IMR-90 (cell line): Measurements from ENCODE around the gene SNX5. TPM values are rescaled to one million over a fixed set of nuclear protein-coding genes. Genes with fewer than 3 reads are reported as not detected.

Source experiments
- ATAC-seq: fragments of 200-7000 bp; cut with Tn5 transposase; 2 replicates; pipeline ENCODE4 v1.9.1; 2020; ENCODE audit warnings: low read depth, mild to moderate bottlenecking, moderate library complexity
- BruUV-seq: library from RNA; stranded (reverse); fragments of 400-500 nt; replicated peaks from 2 replicates; lab custom pipeline; 2021; lab: Mats Ljungman, UMichigan
- CTCF ChIA-PET: fragments of 300-600 bp; formaldehyde crosslinking; extraction: SDS; loops from one replicate; lab custom pipeline; 2021; ENCODE audit warnings: antibody characterized with exemption; lab: Yijun Ruan, JAX
- POLR2A ChIA-PET: fragments of 300-600 bp; sonication (Branson Sonifier 250); formaldehyde crosslinking; loops from one replicate; lab custom pipeline; 2022; ENCODE audit warnings: antibody characterized with exemption; ENCODE audit not compliant: unreplicated experiment; lab: Charles Lee
- DNase-seq: peaks from one replicate; pipeline ENCODE4 v3.0.0; 2013
- H2AFZ ChIP-seq: replicated peaks from 2 replicates; pipeline ENCODE3; 2013; ENCODE audit warnings: low read length, mild to moderate bottlenecking; ENCODE audit not compliant: poor library complexity
- H2AK5ac ChIP-seq: 2 replicates; pipeline ENCODE4 v1.6.1; 2013; ENCODE audit warnings: low read depth, low read length, inconsistent platforms
- H2AK9ac ChIP-seq: replicated peaks from 2 replicates; pipeline ENCODE3; 2013; ENCODE audit warnings: mild to moderate bottlenecking, low read depth, low read length, moderate library complexity; ENCODE audit not compliant: poor library complexity
- H2BK120ac ChIP-seq: 2 replicates; pipeline ENCODE4 v1.6.1; 2013; ENCODE audit warnings: low read depth, low read length, inconsistent platforms
- H2BK15ac ChIP-seq: 3 replicates; pipeline ENCODE4 v1.6.1; 2013; ENCODE audit warnings: low read depth, low read length, inconsistent platforms
- H2BK20ac ChIP-seq: 2 replicates; pipeline ENCODE4 v1.6.1; 2013; ENCODE audit warnings: low read depth, mild to moderate bottlenecking, inconsistent platforms, low read length, moderate library complexity
- H2BK5ac ChIP-seq: 2 replicates; pipeline ENCODE4 v1.6.1; 2013; ENCODE audit warnings: mild to moderate bottlenecking, low read depth, low read length, inconsistent platforms; ENCODE audit not compliant: poor library complexity, severe bottlenecking
- H3K14ac ChIP-seq: replicated peaks from 2 replicates; pipeline ENCODE4 v1.6.1; 2013; ENCODE audit warnings: low read depth, low read length, inconsistent platforms
- H3K18ac ChIP-seq: 2 replicates; pipeline ENCODE4 v1.6.1; 2013; ENCODE audit warnings: low read depth, low read length, control low read depth
- H3K23ac ChIP-seq: 2 replicates; pipeline ENCODE4 v1.6.1; 2013; ENCODE audit warnings: low read depth, low read length, inconsistent platforms
- H3K27ac ChIP-seq: 2 replicates; pipeline ENCODE4 v1.5.1; 2013; ENCODE audit warnings: mild to moderate bottlenecking, control low read depth, low read length; ENCODE audit not compliant: insufficient read depth
- H3K27me3 ChIP-seq: 2 replicates; pipeline ENCODE4 v1.6.1; 2013; ENCODE audit warnings: low read length; ENCODE audit not compliant: control insufficient read depth, insufficient read depth
- H3K36me3 ChIP-seq: 2 replicates; pipeline ENCODE4 v1.6.1; 2013; ENCODE audit warnings: low read length, mixed read lengths; ENCODE audit not compliant: control insufficient read depth, insufficient read depth
- H3K4ac ChIP-seq: 2 replicates; pipeline ENCODE4 v1.6.1; 2013; ENCODE audit warnings: low read depth, low read length, inconsistent platforms
- H3K4me1 ChIP-seq: 2 replicates; pipeline ENCODE4 v1.6.1; 2013; ENCODE audit warnings: low read length, mixed read lengths; ENCODE audit not compliant: control insufficient read depth, insufficient read depth
- H3K4me2 ChIP-seq: 2 replicates; pipeline ENCODE4 v1.6.1; 2013; ENCODE audit warnings: low read depth, mild to moderate bottlenecking, control low read depth, low read length, moderate library complexity
- H3K4me3 ChIP-seq: 2 replicates; pipeline ENCODE4 v1.5.1; 2013; ENCODE audit warnings: low read depth, mild to moderate bottlenecking, control low read depth, low read length, moderate library complexity; ENCODE audit not compliant: insufficient read depth
- H3K56ac ChIP-seq: 2 replicates; pipeline ENCODE4 v1.6.1; 2013; ENCODE audit warnings: low read length, inconsistent platforms; ENCODE audit not compliant: insufficient read depth; ENCODE audit errors: extremely low read depth
- H3K79me1 ChIP-seq, 2 experiments: 2 replicates each; pipeline ENCODE4 v1.6.1; 2013; ENCODE audit warnings: low read length in 2 of 2, inconsistent platforms in 1 of 2, low read depth in 1 of 2
- H3K9ac ChIP-seq: 2 replicates; pipeline ENCODE4 v1.6.1; 2013; ENCODE audit warnings: low read depth, low read length, control low read depth
- H3K9me1 ChIP-seq: 2 replicates; pipeline ENCODE4 v1.6.1; 2013; ENCODE audit warnings: low read length, inconsistent platforms; ENCODE audit not compliant: insufficient read depth
- H3K9me3 ChIP-seq: 2 replicates; pipeline ENCODE4 v1.6.1; 2013; ENCODE audit warnings: low read length; ENCODE audit not compliant: control insufficient read depth, insufficient read depth
- H4K20me1 ChIP-seq: 2 replicates; pipeline ENCODE4 v1.6.1; 2013; ENCODE audit warnings: low read length, inconsistent platforms; ENCODE audit not compliant: insufficient read depth
- H4K5ac ChIP-seq: 2 replicates; pipeline ENCODE4 v1.6.1; 2013; ENCODE audit warnings: mild to moderate bottlenecking, low read depth, low read length, control low read depth
- H4K8ac ChIP-seq, 2 experiments: 2 replicates each; pipeline ENCODE4 v1.6.1; 2013; ENCODE audit warnings: low read depth in 2 of 2, low read length in 2 of 2, control low read depth in 1 of 2, inconsistent platforms in 1 of 2
- H4K91ac ChIP-seq: 2 replicates; pipeline ENCODE4 v1.6.1; 2013; ENCODE audit warnings: low read depth, low read length, inconsistent platforms; ENCODE audit not compliant: insufficient read depth
- BHLHE40 ChIP-seq: fragments of 150-350 bp; IDR thresholded peaks from 2 replicates; pipeline ENCODE4 v1.6.1; 2016; ENCODE audit warnings: mild to moderate bottlenecking, low read depth, low read length
- CEBPB ChIP-seq: IDR thresholded peaks from 2 replicates; pipeline ENCODE4 v1.6.1; 2012; ENCODE audit warnings: low read depth, low read length, improper control_type of control experiment
- CHD1 ChIP-seq: IDR thresholded peaks from 2 replicates; pipeline ENCODE4 v1.6.1; 2012; ENCODE audit warnings: low read depth, low read length, improper control_type of control experiment
- ELK1 ChIP-seq: fragments of 150-350 bp; IDR thresholded peaks from 2 replicates; pipeline ENCODE4 v1.6.1; 2016; ENCODE audit warnings: low read depth, mild to moderate bottlenecking, low read length, moderate library complexity, borderline replicate concordance
- FOS ChIP-seq: fragments of 150-350 bp; IDR thresholded peaks from 2 replicates; pipeline ENCODE4 v1.6.1; 2016; ENCODE audit warnings: low read depth, low read length
- MAFK ChIP-seq: IDR thresholded peaks from 2 replicates; pipeline ENCODE4 v1.6.1; 2012; ENCODE audit warnings: low read depth, low read length, improper control_type of control experiment
- MAZ ChIP-seq: IDR thresholded peaks from 2 replicates; pipeline ENCODE4 v1.6.1; 2012; ENCODE audit warnings: low read depth, mild to moderate bottlenecking, low read length, improper control_type of control experiment, moderate library complexity, borderline replicate concordance
- MXI1 ChIP-seq: IDR thresholded peaks from 2 replicates; pipeline ENCODE4 v1.6.1; 2012; ENCODE audit warnings: low read depth, mild to moderate bottlenecking, low read length, moderate library complexity, borderline replicate concordance
- NFE2L2 ChIP-seq: fragments of 150-350 bp; IDR thresholded peaks from 2 replicates; pipeline ENCODE4 v1.6.1; 2016; ENCODE audit warnings: low read depth, mild to moderate bottlenecking, low read length
- POLR2A ChIP-seq: IDR thresholded peaks from 2 replicates; pipeline ENCODE4 v1.6.1; 2012; ENCODE audit warnings: mild to moderate bottlenecking, low read depth, low read length
- RAD21 ChIP-seq: IDR thresholded peaks from 2 replicates; pipeline ENCODE4 v1.6.1; 2012; ENCODE audit warnings: low read length, improper control_type of control experiment
- RCOR1 ChIP-seq: IDR thresholded peaks from 2 replicates; pipeline ENCODE4 v1.6.1; 2012; ENCODE audit warnings: mild to moderate bottlenecking, low read length, improper control_type of control experiment; ENCODE audit not compliant: insufficient replicate concordance
- RFX5 ChIP-seq: IDR thresholded peaks from 2 replicates; pipeline ENCODE4 v1.8.0; 2012; ENCODE audit warnings: low read depth, mild to moderate bottlenecking, low read length, moderate library complexity
- SMC3 ChIP-seq: fragments of 150-350 bp; IDR thresholded peaks from 2 replicates; pipeline ENCODE4 v1.6.1; 2016; ENCODE audit warnings: low read depth, mild to moderate bottlenecking, antibody characterized with exemption, low read length, moderate library complexity
- USF2 ChIP-seq: fragments of 150-350 bp; IDR thresholded peaks from 2 replicates; pipeline ENCODE4 v1.6.1; 2017; ENCODE audit warnings: mild to moderate bottlenecking, antibody characterized with exemption, low read length, low read depth
- WGBS, 2 experiments: methylation state at CpG; one replicate each; pipeline versions ENCODE4 v1.1.5 to v1.1.7; 2013; ENCODE audit warnings: missing lambda C conversion rate in 2 of 2; ENCODE audit not compliant: insufficient read length in 1 of 2; ENCODE audit errors: extremely low coverage in 2 of 2; 5-methylcytosine and 5-hydroxymethylcytosine counted together
- dilution Hi-C: fragments of 300-500 bp; cut with HindIII; formaldehyde crosslinking; loops from one replicate; pipeline ENCODE4 v1.14.3; 2018; ENCODE audit warnings: low sequenced_read_pairs; ENCODE audit not compliant: unreplicated experiment
- in situ Hi-C: fragments of 300-500 bp; cut with MboI; formaldehyde crosslinking; loops from 3 replicates; pipeline ENCODE4 v1.14.3; 2019; ENCODE audit warnings: low sequenced_read_pairs, inconsistent platforms, mixed read lengths
- intact Hi-C: fragments of 100-400 bp; cut with micrococcal nuclease; formaldehyde crosslinking; loops from 2 replicates; pipeline ENCODE4 v1.10.0; 2022
- polyA plus RNA-seq, 3 experiments: library from polyadenylated mRNA; depleted of rRNA; stranded (reverse); fragments of >200 nt; gene quantifications; 2 replicates each; pipeline ENCODE4 v1.2.3, GENCODE V29; 2012; ENCODE audit warnings: low replicate concordance in 1 of 3
- total RNA-seq: library from RNA; depleted of rRNA; stranded (reverse); fragments of >200 nt; gene quantifications from 2 replicates; pipeline ENCODE4 v1.2.3, GENCODE V29; 2012
- TF ChIP-seq, protein P1 (sequence below): conservative IDR thresholded peaks from 2 replicates; pipeline ENCODE4 v1.5.1; 2012; ENCODE audit warnings: mild to moderate bottlenecking, low read depth, low read length, improper control_type of control experiment

Gene SNX5
- total and polyA plus RNA-seq, 2 of the 4 experiments (the other 2 are of a cell fraction): 65.4 to 92.8 TPM

DNA sequence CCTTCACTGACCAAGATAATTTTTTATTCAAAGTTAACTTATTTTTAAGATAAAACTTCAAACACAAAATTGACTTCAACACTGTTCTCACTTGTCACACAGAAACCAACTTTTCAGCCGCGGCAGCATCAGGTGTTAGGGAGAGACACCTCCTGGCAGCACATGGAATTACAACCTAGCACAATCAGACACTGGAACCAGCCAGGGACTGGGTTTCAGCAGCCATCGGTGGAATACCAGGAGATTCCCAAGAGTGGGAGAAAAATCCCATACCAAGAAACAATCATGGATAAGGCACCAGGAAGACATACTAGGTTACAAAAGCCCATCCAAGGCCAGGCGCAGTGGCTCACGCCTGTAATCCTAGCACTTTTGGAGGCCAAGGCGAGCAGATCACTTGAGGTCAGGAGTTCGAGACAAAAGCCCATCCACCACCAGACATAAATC, 70.0 kb downstream of the SNX5 start:
- H3K79me1 ChIP-seq: peaks cover 0 to 12% of the 10 kb centered on the region in 2 experiments; a peak in 2 of 4 replicates
- H3K18ac ChIP-seq: no peak overlapping the region
- H2AK9ac ChIP-seq: no peak overlapping the region
- H3K14ac ChIP-seq: no peak overlapping the region
- dilution Hi-C loops: no loop called here
- DNase-seq: peak; percentile 75
- no peaks in the 10 kb centered on the region for H3K36me3 ChIP-seq
- H2BK5ac ChIP-seq: no peak overlapping the region
- no peaks in the 10 kb centered on the region for H3K27me3 ChIP-seq
- no peak overlapping the region for H3K56ac ChIP-seq
- no peak overlapping the region for H4K8ac ChIP-seq
- H3K4me3 ChIP-seq: no peak overlapping the region
- POLR2A ChIA-PET: no interaction called here
- CTCF ChIA-PET: interaction anchor here (0.7 to 1.4 kb wide), 6 partner anchors 13 to 217 kb away, joined by 3 to 6 read pairs (median 3); partner anchors contain the start of gene RRBP1
- no peak overlapping the region for H2AFZ ChIP-seq
- H3K27ac ChIP-seq: no peak overlapping the region
- no peak overlapping the region for H2AK5ac ChIP-seq
- no peak overlapping the region for H2BK15ac ChIP-seq
- in situ Hi-C loops: loop anchor here (5.0 kb wide), 1 partner anchor 221 kb away; no protein-coding TSS in a partner anchor
- H2BK120ac ChIP-seq: no peak overlapping the region
- no peak overlapping the region for H3K9ac ChIP-seq
- no peaks in the 10 kb centered on the region for H4K20me1 ChIP-seq
- H3K4me2 ChIP-seq: no peak overlapping the region
- no peak overlapping the region for H4K91ac ChIP-seq
- H3K4me1 ChIP-seq: peaks cover 13% of the 10 kb centered on the region
- intact Hi-C loops: loop anchor here (1.0 to 5.0 kb wide), 5 partner anchors 56 to 391 kb away; partner anchors contain the start of gene RRBP1
- TF ChIP-seq POLR2A: 0 out of 2 replicates have a peak, but pooled peaks have one; percentile 34
- TF ChIP-seq CHD1: no peak
- no peak for TF ChIP-seq MAFK
- no peak for TF ChIP-seq RFX5
- peak; percentile 99 for TF ChIP-seq RAD21
- TF ChIP-seq, protein P1, sequence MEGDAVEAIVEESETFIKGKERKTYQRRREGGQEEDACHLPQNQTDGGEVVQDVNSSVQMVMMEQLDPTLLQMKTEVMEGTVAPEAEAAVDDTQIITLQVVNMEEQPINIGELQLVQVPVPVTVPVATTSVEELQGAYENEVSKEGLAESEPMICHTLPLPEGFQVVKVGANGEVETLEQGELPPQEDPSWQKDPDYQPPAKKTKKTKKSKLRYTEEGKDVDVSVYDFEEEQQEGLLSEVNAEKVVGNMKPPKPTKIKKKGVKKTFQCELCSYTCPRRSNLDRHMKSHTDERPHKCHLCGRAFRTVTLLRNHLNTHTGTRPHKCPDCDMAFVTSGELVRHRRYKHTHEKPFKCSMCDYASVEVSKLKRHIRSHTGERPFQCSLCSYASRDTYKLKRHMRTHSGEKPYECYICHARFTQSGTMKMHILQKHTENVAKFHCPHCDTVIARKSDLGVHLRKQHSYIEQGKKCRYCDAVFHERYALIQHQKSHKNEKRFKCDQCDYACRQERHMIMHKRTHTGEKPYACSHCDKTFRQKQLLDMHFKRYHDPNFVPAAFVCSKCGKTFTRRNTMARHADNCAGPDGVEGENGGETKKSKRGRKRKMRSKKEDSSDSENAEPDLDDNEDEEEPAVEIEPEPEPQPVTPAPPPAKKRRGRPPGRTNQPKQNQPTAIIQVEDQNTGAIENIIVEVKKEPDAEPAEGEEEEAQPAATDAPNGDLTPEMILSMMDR: peak; percentile 95
- no peak for TF ChIP-seq MAZ
- TF ChIP-seq USF2: no peak
- TF ChIP-seq NFE2L2: no peak
- TF ChIP-seq SMC3: peak; percentile 99
- no peak for TF ChIP-seq RCOR1
- TF ChIP-seq FOS: no peak
- TF ChIP-seq CEBPB: no peak
- no peak for TF ChIP-seq MXI1
- no peak for TF ChIP-seq ELK1
- TF ChIP-seq BHLHE40: no peak
- peak; percentile 70 for ATAC-seq
- no peak overlapping the region for H3K4ac ChIP-seq
- WGBS, 2 experiments: no CpG with 5 or more reads among the region's 7 CpGs
- H3K23ac ChIP-seq: no peak overlapping the region
- no peak overlapping the region for H4K5ac ChIP-seq
- no peak overlapping the region for H2BK20ac ChIP-seq
- no TSS peak for BruUV-seq
- H3K9me3 ChIP-seq: no peaks in the 10 kb centered on the region
- peaks cover 7% of the 10 kb centered on the region for H3K9me1 ChIP-seq
